Transverse colon (tissue), 3 donors: ENCODE results near the gene CDK5RAP1.

Experiments used
- POLR2A ChIP-seq: fragments of 450-650 bp; IDR thresholded peaks from one replicate; pipeline ENCODE4 v1.6.1; 2016; ENCODE audit warnings: antibody characterized with exemption, mild to moderate bottlenecking, moderate library complexity
- TF ChIP-seq, protein P1 (sequence below), 5 experiments: fragments of 200-600 bp in 3 of 5; fragments of 450-650 bp in 2 of 5; sonication (generic) in 3 of 5; IDR thresholded peaks; 1 replicate in 2 of 5; 2 replicates in 3 of 5; pipeline ENCODE4 v1.5.1; 2016 to 2017; ENCODE audit warnings: antibody characterized with exemption in 5 of 5, inconsistent platforms in 3 of 5, mild to moderate bottlenecking in 2 of 5, moderate library complexity in 1 of 5

GRCh38 chr20:33423141-33423834, 22.0 kb upstream of the CDK5RAP1 start:
- no peak for TF ChIP-seq POLR2A
- TF ChIP-seq, protein P1, sequence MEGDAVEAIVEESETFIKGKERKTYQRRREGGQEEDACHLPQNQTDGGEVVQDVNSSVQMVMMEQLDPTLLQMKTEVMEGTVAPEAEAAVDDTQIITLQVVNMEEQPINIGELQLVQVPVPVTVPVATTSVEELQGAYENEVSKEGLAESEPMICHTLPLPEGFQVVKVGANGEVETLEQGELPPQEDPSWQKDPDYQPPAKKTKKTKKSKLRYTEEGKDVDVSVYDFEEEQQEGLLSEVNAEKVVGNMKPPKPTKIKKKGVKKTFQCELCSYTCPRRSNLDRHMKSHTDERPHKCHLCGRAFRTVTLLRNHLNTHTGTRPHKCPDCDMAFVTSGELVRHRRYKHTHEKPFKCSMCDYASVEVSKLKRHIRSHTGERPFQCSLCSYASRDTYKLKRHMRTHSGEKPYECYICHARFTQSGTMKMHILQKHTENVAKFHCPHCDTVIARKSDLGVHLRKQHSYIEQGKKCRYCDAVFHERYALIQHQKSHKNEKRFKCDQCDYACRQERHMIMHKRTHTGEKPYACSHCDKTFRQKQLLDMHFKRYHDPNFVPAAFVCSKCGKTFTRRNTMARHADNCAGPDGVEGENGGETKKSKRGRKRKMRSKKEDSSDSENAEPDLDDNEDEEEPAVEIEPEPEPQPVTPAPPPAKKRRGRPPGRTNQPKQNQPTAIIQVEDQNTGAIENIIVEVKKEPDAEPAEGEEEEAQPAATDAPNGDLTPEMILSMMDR (IDR thresholded peaks at IDR 0.05) = no peak
